Naive thymus-derived CD8-positive, alpha-beta T cell (primary cell): Measurements from ENCODE around the gene CDH1. TPM values are rescaled to one million over a fixed set of nuclear protein-coding genes. Genes with fewer than 3 reads are reported as not detected.

Source experiments
- polyA plus RNA-seq, 3 donors: library from polyadenylated mRNA; unstranded; fragments of 300-500 nt; fragmentation: Illumina TruSeq; gene quantifications; one replicate each; pipeline ENCODE4 v1.2.3, GENCODE V29; 2021
- total RNA-seq, 8 experiments: library from RNA in 2 of 8; stranded (reverse) in 2 of 8; gene quantifications; one replicate each; pipeline ENCODE4 v1.2.3 and lab custom pipeline; 2021 to 2026

The CDH1 gene
- total and polyA plus RNA-seq, 5 experiments from 2014 or later = 1.4 TPM; not detected in 4

Other genes with a start within 250 kb of the CDH1 start
- 10 to 100 TPM; 54.2 to 55.7 TPM for gene ZFP90, start 198.0 kb upstream of the CDH1 start, total RNA-seq
- 10 to 100 TPM; 25.2 to 29.2 (median 29.1) TPM for gene ZFP90, start 198.0 kb upstream of the CDH1 start, polyA plus RNA-seq
- gene CDH3, start 92.0 kb upstream of the CDH1 start, total RNA-seq = under 1 TPM; 0.29 to 0.60 TPM
- gene CDH3, start 92.0 kb upstream of the CDH1 start, polyA plus RNA-seq = not detected
- 10 to 100 TPM; 33.7 to 34.8 TPM for gene TANGO6, start 106.2 kb downstream of the CDH1 start, total RNA-seq
- gene TANGO6, start 106.2 kb downstream of the CDH1 start, polyA plus RNA-seq = 10 to 100 TPM; 12.7 to 16.1 (median 15.0) TPM